ENCODE data around the gene PKD1L1.
"Not testable (repeated sequence)": the region's sequence is repeated elsewhere in the genome, so short reads cannot be mapped to it uniquely, and the experiment has no call there.

GRCh38 chr7:47751724-47752123 is 196.5 kb downstream of the PKD1L1 start:
- not testable (repeated sequence) for TF ChIP-seq CTCF (IDR thresholded peaks at IDR 0.05); EZH2 (IDR thresholded peaks at IDR 0.05; ENCODE audit: borderline replicate concordance, insufficient read depth, low read depth, low read length, poor library complexity, severe bottlenecking)

Measured in B cell (primary cell).